Measurements from ENCODE around the gene RNF130.
"Not testable (repeated sequence)": the region's sequence is repeated elsewhere in the genome, so short reads cannot be mapped to it uniquely, and the experiment has no call there.

RNF130 gene

GRCh38 chr5:179964015-179964414 is 107.5 kb downstream of the RNF130 start:
- no peak for DNase-seq

GRCh38 chr5:179963375-179963774 is 108.2 kb downstream of the RNF130 start:
- no peak for DNase-seq

GRCh38 chr5:179960204-179960831 is 111.2 kb downstream of the RNF130 start:
- no peak for DNase-seq

- no peak for DNase-seq
Observed at GRCh38 chr5:179959641-179960040, 111.9 kb downstream of the RNF130 start.

GRCh38 chr5:179959118-179959517 is 112.4 kb downstream of the RNF130 start:
- DNase-seq = not testable (repeated sequence)

DNA sequence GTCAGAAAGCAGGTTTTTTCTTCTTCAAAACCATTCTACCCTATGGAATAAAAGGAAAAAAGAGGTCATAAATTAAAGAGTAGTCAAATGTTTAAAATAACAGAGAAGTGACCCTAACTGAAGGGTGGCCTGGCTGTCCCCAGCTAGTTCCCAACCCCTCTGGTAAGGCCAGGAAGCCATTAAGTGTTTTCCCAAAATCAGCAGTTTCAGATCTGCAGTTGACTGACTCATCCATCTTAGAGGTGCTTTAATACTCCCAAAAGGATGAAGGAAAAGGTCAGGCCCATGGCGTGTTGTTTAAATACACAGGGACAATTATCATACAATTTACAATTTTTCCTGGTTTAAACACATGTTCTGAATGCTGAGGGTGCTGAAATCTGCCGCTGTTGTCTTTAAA is 115.9 kb downstream of the RNF130 start:
- DNase-seq = no peak

DNA sequence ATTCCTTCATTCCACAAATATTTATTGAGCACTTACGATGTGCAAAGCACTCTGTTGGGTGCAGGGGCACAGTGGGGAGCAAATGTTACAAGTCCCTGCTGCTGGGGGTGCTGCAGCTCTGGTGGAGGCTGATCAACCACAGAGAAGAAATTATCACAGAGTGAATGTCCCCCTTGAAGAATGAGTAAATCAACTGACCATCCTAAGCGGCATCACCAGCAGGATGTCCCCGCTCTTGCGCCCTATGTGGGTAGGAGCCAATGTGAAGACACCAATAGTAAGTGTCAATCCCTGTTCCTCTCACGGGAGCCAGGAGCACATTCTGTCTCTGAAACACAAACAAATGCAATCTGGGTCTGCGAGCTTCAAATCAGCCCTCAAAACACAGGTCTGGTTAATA is 116.5 kb downstream of the RNF130 start:
- DNase-seq = no peak

DNA sequence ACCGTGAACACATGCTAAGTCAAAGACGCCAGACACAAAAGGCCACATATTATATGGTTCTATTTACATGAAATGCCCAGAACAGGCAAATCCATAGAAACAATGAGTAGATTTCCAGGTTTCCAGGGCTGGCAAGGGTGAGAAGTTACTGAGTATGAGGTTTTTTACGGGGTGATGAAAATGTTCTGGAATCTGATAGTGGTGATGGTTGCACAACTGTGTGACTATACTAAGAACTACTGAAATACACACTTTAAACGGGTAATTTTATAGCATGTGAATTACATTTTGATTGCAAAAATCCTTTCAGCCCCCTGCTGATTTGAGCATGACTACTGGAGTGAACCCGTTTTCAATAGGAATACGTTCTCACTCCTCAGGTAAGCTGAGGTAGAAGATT is 117.1 kb downstream of the RNF130 start:
- DNase-seq = no peak

GRCh38 chr5:179953987-179954386 is 117.6 kb downstream of the RNF130 start:
- DNase-seq = no peak

DNA sequence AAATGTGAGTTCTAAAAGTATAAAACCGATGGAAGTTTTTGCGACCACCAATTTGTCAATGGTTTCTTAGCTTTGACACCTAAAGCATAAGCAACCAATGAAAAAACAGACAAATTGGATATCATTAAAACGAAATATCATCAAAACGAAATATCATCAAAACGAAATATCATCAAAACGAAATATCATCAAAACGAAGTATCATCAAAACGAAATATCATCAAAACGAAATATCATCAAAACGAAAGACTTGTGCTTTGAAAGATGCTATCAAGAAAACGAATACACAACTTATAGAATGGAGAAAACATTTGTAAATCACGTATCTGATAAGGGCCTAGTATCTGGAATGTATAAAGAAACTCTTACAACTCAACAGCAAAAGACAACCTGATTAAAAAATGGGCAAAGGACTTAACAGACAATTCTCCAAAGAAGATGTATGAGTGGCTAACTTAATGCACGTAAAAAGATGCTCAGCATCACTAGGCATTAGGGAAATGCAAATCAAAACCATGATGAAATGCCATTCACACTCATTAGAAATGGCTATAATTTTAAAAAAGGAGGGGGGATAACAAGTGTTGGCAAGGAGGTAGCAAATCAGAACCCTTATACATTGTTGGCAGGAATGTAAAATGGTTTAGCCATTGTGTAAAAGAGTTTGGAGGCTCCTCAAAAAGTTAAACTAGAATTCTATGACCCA is 134.4 kb downstream of the RNF130 start:
- DNase-seq = no peak

GRCh38 chr5:179930788-179931473 is 140.6 kb downstream of the RNF130 start:
- no peak for DNase-seq

GRCh38 chr5:179927824-179928223 is 143.7 kb downstream of the RNF130 start:
- no peak for DNase-seq

DNA sequence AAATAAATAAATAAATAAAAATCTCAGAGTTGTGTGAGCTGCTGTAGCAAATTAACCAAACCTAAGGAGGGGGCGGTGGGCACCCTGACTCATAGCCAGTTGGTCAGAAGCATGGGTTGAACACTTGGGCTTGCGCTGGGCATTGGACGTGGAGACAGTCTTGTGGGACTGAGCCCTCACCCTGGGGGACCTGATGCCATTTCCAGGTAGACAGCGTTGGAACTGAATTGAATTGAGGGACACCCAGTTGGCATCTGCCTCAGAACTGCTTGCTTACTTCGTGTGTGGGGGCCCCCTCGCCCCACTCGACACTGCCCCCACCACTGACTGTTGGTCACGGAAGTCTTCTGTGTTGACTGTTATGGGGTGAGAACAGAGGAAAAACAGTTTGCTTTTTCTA is 144.9 kb downstream of the RNF130 start:
- no peak for DNase-seq

DNA sequence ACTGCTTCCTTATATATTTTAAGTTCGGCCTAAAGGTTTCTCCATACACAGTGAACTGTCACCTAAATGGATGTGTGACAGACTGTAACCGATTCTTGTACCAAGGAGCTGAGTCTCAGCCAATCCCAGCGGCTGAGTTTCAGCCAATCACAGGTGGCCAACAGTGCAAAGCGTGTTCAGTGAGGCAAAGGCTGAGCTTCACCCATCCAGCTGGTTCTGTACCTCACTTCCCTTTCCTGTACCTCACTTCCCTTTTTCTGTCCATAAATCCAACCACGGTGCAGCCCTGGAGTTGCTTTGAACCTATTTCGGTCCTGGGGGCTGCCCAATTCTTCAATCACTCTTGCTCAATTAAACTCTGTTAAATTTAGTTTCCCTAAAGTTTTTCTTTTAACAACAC is 148.1 kb downstream of the RNF130 start:
- DNase-seq = no peak

DNA sequence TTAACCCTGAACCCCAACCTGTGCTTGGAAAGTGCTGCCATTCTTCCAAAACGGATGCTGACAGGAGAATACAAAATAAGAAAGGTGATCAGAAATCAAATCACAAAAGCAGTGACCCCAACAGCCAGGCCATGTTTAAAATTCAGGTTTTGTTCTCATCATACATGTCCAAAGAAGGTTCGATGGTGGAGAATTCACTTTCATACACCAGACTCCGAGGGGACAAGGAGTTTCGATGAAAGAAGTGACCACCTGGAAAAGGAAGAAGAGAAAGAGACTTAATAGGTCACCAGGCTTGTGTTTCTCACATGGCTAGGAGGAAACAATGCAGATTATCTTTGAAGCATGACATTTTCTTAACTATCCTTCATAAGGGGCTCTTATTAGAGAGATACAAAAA is 151.4 kb downstream of the RNF130 start:
- DNase-seq = no peak

DNA sequence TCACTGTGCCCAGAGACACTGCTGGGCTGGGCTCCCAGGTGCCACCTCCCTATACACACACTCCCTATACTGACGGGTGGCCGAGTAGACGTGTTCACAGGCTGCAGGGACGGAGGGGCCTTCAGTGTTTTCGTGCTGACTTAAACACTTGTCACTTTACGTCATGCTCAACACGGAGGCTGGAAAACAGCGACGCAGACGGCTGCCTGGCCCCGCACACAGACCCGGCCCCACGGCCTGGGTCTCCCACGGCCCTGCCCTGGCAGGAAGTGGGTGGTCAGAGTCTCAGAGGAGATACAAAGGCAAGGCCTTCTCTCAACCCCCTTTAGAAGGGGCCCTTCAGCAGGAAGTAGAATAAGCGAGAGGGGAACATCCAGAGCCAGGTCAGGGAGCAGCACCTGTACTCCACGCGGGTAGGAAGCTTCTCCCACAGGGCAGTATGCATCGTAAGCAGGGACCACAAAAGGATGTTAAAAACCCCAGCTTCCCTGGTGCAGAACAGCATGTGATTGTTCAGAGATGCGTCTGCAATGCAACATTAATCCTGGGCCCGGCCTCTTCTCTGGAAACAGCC is 152.0 kb downstream of the RNF130 start:
- no peak for DNase-seq

- DNase-seq = no peak
Observed at GRCh38 chr5:179918742-179919486, 152.6 kb downstream of the RNF130 start.

DNA sequence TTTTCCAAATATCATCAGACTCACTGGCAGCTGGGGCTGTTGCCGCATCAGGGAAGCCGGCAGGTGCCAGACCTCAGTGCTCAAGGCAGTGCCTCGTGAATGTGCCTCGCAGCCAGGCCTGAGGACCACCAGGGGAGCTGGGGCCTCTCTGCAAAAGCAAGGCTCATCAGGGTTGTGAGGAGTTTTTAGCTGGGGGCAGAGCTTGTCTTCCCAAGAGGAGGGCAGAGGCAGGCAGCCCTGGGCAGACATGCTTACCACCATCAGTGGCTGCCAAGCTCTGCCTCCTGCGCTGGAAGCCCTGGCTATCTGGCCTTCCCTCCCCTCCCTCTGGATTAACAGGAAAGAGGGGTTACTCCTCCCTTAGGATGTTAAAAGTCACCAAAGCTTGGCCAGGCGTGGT is 155.0 kb downstream of the RNF130 start:
- DNase-seq = no peak

- DNase-seq = no peak
Observed at GRCh38 chr5:179915406-179915935, 156.1 kb downstream of the RNF130 start.

GRCh38 chr5:179914032-179914755 is 157.4 kb downstream of the RNF130 start:
- DNase-seq = no peak

DNA sequence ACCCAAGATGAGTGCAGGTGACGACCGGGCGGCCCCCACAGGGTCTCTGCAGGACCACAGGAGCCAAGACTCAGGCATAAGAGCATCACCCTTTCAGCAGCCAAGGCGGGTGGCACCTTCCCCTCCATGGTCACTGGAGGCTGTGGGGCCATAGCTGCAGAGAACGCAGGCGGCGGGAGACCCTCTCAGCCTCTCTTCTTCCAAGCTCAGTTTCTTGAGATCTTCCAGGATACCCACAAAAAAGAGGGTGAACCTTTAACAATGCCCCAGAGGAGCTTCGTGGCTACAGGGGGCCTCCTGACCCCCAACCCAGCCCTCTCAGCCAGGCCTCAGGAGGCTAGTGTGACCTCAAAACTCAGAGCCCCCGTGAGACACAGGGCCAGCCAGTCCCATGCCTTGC is 158.1 kb downstream of the RNF130 start:
- DNase-seq = no peak

GRCh38 chr5:179912951-179913350 is 158.6 kb downstream of the RNF130 start:
- no peak for DNase-seq

Data from DMS 273 treated with DMSO at 0.1 percent for 48 hours (cell line).